Muscle layer of duodenum (tissue), 2 donors: ENCODE measurements around the gene CERKL.

ENCODE experiments used
- H3K27ac ChIP-seq: one replicate; pipeline ENCODE4 v1.7.0; 2013; ENCODE audit warnings: mild to moderate bottlenecking, low read length
- H3K27me3 ChIP-seq: one replicate; pipeline ENCODE4 v1.7.0; 2013; ENCODE audit warnings: low read depth, mild to moderate bottlenecking, control low read depth, low read length
- H3K36me3 ChIP-seq, 2 donors: one replicate each; pipeline ENCODE4 v1.7.0; 2013; ENCODE audit warnings: low read length in 2 of 2, control low read depth in 1 of 2, mild to moderate bottlenecking in 1 of 2; ENCODE audit not compliant: insufficient read depth in 2 of 2, control insufficient read depth in 1 of 2
- H3K4me1 ChIP-seq, 2 donors: one replicate each; pipeline ENCODE4 v1.7.0; 2013; ENCODE audit warnings: low read length in 2 of 2, mild to moderate bottlenecking in 2 of 2, control low read depth in 1 of 2, moderate library complexity in 1 of 2; ENCODE audit not compliant: insufficient read depth in 2 of 2, control insufficient read depth in 1 of 2
- H3K4me3 ChIP-seq, 2 donors: one replicate each; pipeline ENCODE4 v1.7.0; 2013; ENCODE audit warnings: low read length in 2 of 2, low read depth in 1 of 2, mild to moderate bottlenecking in 1 of 2
- H3K9me3 ChIP-seq, 2 donors: one replicate each; pipeline ENCODE4 v1.7.0; 2013; ENCODE audit warnings: low read length in 2 of 2, control low read depth in 1 of 2, mild to moderate bottlenecking in 1 of 2; ENCODE audit not compliant: control insufficient read depth in 1 of 2
- donor health status: healthy.

The CERKL gene

GRCh38 chr2:181621779-181622490 is 35.0 kb downstream of the CERKL start:
- H3K27me3 ChIP-seq, result no peaks in the 10 kb centered on the region
- H3K4me3 ChIP-seq, result no peak overlapping the region
- H3K4me1 ChIP-seq, result no peaks in the 10 kb centered on the region
- H3K27ac ChIP-seq, result no peak overlapping the region
- no peaks in the 10 kb centered on the region for H3K9me3 ChIP-seq
- H3K36me3 ChIP-seq, result no peaks in the 10 kb centered on the region

GRCh38 chr2:181619516-181619915 is 37.4 kb downstream of the CERKL start:
- no peaks in the 10 kb centered on the region for H3K4me1 ChIP-seq
- H3K36me3 ChIP-seq, result no peaks in the 10 kb centered on the region
- H3K27ac ChIP-seq, result no peak overlapping the region
- no peaks in the 10 kb centered on the region for H3K27me3 ChIP-seq
- H3K9me3 ChIP-seq, result no peaks in the 10 kb centered on the region
- no peak overlapping the region for H3K4me3 ChIP-seq

DNA sequence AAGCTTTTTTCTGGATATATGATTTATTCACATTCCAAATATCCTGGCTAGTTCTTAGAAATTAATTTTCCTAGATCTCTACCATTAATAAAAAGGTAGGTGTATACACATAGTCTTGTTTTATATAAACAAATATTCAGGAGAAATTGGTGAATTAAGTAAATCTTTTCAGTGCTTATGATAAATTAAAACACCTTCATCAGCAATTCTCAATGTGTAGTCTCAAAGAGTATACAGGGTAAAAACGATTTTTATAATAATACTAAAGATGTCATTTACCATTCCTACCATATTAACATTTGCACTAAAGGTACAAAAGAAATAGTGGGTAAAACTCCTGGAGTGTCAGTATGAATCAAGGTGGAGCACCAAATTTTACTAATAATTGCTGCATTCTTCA is 40.2 kb downstream of the CERKL start:
- Histone ChIP-seq H3K4me1 (no peaks in the 10 kb centered on the region), H3K4me3 (no peak overlapping the region), H3K27me3 (no peaks in the 10 kb centered on the region), H3K36me3 (no peaks in the 10 kb centered on the region), H3K27ac (no peak overlapping the region), H3K9me3 (no peaks in the 10 kb centered on the region)

DNA sequence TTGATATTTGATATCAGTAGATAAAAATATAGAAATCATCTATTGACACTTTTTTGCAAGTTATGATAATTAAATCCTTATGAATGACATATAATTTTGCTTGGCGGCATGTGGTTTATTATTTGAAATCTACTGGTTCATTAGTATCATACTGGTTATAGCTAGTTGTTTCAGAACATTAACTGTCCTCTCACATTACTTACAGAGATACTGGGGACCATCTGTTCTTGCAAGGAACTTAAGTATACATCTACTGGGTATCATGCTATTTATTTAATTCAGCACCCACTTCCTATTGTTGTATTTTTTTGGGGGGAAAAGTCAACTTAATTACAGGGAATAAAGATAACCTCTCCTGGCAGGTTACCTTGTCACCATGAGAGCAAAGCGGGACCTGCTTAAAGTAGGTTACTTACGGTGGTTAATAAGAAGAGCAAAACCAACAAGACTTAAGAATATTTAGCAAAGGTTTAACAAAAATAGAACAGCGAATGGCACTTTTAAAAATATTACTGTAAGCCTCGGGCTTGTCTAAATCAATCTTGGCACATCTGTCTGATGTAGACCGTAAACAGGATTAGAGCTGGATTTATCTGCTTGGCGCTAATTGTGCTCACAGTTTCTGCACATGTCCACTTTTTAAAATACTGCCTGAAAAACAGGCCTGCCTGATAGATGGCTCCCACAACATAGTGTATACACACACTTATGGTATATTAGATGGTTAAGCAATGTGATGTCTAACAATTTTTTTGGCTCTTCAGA is 41.8 kb downstream of the CERKL start:
- Histone ChIP-seq H3K4me3 (no peak overlapping the region), H3K27ac (no peak overlapping the region), H3K36me3 (no peaks in the 10 kb centered on the region), H3K27me3 (no peaks in the 10 kb centered on the region), H3K9me3 (no peaks in the 10 kb centered on the region), H3K4me1 (no peaks in the 10 kb centered on the region)

DNA sequence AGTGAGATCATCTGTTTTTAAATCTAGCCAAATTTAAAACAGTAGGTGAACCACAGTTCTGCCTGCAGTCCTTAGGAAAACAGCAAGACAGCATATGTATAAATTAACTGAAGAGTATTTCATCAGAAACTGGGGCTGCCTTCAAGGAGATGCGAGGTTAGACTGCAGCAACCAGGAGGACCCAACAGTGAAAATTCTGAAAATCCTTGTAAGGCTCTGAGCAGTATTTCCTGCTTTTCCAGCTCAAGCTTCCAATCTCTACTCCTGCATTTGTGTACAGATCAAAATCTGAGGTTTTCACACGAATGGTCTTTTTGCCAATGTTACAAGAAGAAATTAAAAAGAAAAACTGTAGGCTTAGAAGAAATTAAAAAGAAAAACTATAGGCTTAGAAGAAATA is 43.7 kb downstream of the CERKL start:
- H3K9me3 ChIP-seq, result no peaks in the 10 kb centered on the region
- H3K27ac ChIP-seq, result no peak overlapping the region
- H3K4me3 ChIP-seq, result no peak overlapping the region
- no peaks in the 10 kb centered on the region for H3K4me1 ChIP-seq
- H3K27me3 ChIP-seq, result no peaks in the 10 kb centered on the region
- H3K36me3 ChIP-seq, result no peaks in the 10 kb centered on the region

GRCh38 chr2:181607629-181608590 is 49.0 kb downstream of the CERKL start:
- H3K4me3 ChIP-seq, result no peak overlapping the region
- no peaks in the 10 kb centered on the region for H3K27me3 ChIP-seq
- H3K4me1 ChIP-seq, result no peaks in the 10 kb centered on the region
- no peak overlapping the region for H3K27ac ChIP-seq
- H3K9me3 ChIP-seq, result peaks cover 0 to 6% of the 10 kb centered on the region in 2 donors
- H3K36me3 ChIP-seq, result no peaks in the 10 kb centered on the region

GRCh38 chr2:181605889-181606837 is 50.7 kb downstream of the CERKL start:
- Histone ChIP-seq H3K36me3 (no peaks in the 10 kb centered on the region), H3K27me3 (no peaks in the 10 kb centered on the region), H3K4me1 (no peaks in the 10 kb centered on the region), H3K27ac (no peak overlapping the region), H3K4me3 (no peak overlapping the region), H3K9me3 (peaks cover 0 to 6% of the 10 kb centered on the region in 2 donors)

DNA sequence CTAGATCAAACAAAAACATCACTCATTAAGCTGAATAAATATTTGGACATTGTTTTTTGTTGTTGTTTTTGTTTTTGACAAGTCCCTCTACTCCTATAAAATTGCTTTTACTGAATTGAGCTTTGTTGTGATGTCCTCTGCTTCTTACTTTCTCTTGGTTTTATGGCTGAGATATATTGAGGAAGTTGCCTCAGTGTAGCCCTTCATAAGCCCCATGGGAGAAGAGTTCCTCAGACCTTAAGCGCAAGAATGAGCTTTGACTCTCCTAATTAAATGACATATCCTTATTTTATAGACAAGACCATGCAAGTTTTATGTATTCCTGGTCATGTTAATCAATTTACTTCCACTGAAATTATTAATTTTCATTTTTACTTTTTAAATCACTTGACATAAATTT is 54.9 kb downstream of the CERKL start:
- H3K4me1 ChIP-seq, result no peaks in the 10 kb centered on the region
- H3K27ac ChIP-seq, result no peak overlapping the region
- no peaks in the 10 kb centered on the region for H3K27me3 ChIP-seq
- peaks cover 0 to 6% of the 10 kb centered on the region in 2 donors for H3K9me3 ChIP-seq
- H3K4me3 ChIP-seq, result no peak overlapping the region
- H3K36me3 ChIP-seq, result no peaks in the 10 kb centered on the region

- no peaks in the 10 kb centered on the region for H3K27me3 ChIP-seq
- no peak overlapping the region for H3K27ac ChIP-seq
- H3K4me1 ChIP-seq, result no peaks in the 10 kb centered on the region
- H3K36me3 ChIP-seq, result no peaks in the 10 kb centered on the region
- no peaks in the 10 kb centered on the region for H3K9me3 ChIP-seq
- no peak overlapping the region for H3K4me3 ChIP-seq
These were observed 60.3 kb downstream of the CERKL start for GRCh38 chr2:181596556-181596955.

DNA sequence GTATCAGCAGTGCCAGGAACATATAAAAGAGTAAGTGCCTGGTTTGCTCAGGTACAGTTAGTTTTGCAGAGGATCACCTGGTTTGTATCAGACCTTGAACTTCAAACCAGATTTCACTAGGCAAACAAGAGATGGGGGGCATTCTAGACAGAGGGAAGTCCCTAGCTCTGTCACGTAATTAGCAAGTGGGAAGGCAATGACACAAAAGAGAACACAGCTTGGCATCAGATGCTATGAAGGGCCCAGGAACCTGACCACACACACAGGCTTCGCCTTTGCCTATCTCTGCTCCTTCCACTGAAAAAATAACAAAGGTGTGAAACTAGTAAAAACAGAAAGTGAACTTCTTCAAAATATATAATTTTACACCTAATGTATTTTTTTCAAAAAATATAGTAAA is 62.6 kb downstream of the CERKL start:
- no peaks in the 10 kb centered on the region for H3K4me1 ChIP-seq
- H3K4me3 ChIP-seq, result no peak overlapping the region
- H3K27ac ChIP-seq, result no peak overlapping the region
- H3K36me3 ChIP-seq, result no peaks in the 10 kb centered on the region
- no peaks in the 10 kb centered on the region for H3K27me3 ChIP-seq
- H3K9me3 ChIP-seq, result no peaks in the 10 kb centered on the region
